Keratinocyte (primary cell): ENCODE results near the gene MCF2L2. TPM values are rescaled to one million over a fixed set of nuclear protein-coding genes. Genes with fewer than 3 reads are reported as not detected.

Experiments used
- DNase-seq: peaks from one replicate; pipeline ENCODE4 v3.0.0-alpha.2; 2011; ENCODE audit warnings: low read depth, missing footprints, low spot score
- FAIRE-seq: peaks from 2 replicates; lab custom pipeline; 2011; peaks lifted over from hg19 to GRCh38; lab: Jason Lieb, UNC
- H2AFZ ChIP-seq: 2 replicates; pipeline ENCODE4 v1.6.0; 2012; ENCODE audit warnings: low read length, control low read depth, inconsistent platforms; ENCODE audit not compliant: control insufficient read depth
- H3K27ac ChIP-seq: 2 replicates; pipeline ENCODE4 v1.5.1; 2011; ENCODE audit warnings: low read length; ENCODE audit not compliant: control insufficient read depth, insufficient read depth
- H3K27me3 ChIP-seq: 3 replicates; pipeline ENCODE4 v1.6.0; 2011; ENCODE audit warnings: low read length; ENCODE audit not compliant: control insufficient read depth, insufficient read depth; ENCODE audit errors: extremely low read depth
- H3K36me3 ChIP-seq, 2 experiments: 2 replicates in 1 of 2; 3 replicates in 1 of 2; pipeline ENCODE4 v1.5.1; 2011; ENCODE audit warnings: low read length in 2 of 2, mild to moderate bottlenecking in 1 of 2; ENCODE audit not compliant: control insufficient read depth in 2 of 2, insufficient read depth in 2 of 2; ENCODE audit errors: extremely low read depth in 1 of 2
- H3K4me1 ChIP-seq: 3 replicates; pipeline ENCODE4 v1.5.1; 2011; ENCODE audit warnings: low read length; ENCODE audit not compliant: control insufficient read depth, insufficient read depth; ENCODE audit errors: extremely low read depth
- H3K4me2 ChIP-seq: 3 replicates; pipeline ENCODE4 v1.6.0; 2011; ENCODE audit warnings: low read depth, low read length; ENCODE audit not compliant: control insufficient read depth, insufficient read depth; ENCODE audit errors: extremely low read depth
- H3K4me3 ChIP-seq, 3 experiments: fragments of 200-600 bp in 1 of 3; sonication (generic) in 1 of 3; 2 replicates in 2 of 3; 3 replicates in 1 of 3; pipeline ENCODE4 v1.5.1; 2011 to 2016; ENCODE audit warnings: low read length in 3 of 3, mild to moderate bottlenecking in 3 of 3, control low read depth in 2 of 3, inconsistent platforms in 1 of 3, low read depth in 1 of 3, mixed read lengths in 1 of 3, mixed run types in 1 of 3, moderate library complexity in 1 of 3; ENCODE audit not compliant: control insufficient read depth in 2 of 3, insufficient read depth in 2 of 3; ENCODE audit errors: extremely low read depth in 1 of 3
- H3K79me2 ChIP-seq: 2 replicates; pipeline ENCODE4 v1.6.0; 2012; ENCODE audit warnings: low read length; ENCODE audit not compliant: control insufficient read depth, insufficient read depth
- H3K9ac ChIP-seq: 3 replicates; pipeline ENCODE4 v1.6.0; 2011; ENCODE audit warnings: low read length; ENCODE audit not compliant: control insufficient read depth, insufficient read depth; ENCODE audit errors: extremely low read depth
- H3K9me1 ChIP-seq: 3 replicates; pipeline ENCODE4 v1.6.0; 2011; ENCODE audit warnings: low read length; ENCODE audit not compliant: control insufficient read depth, insufficient read depth; ENCODE audit errors: extremely low read depth
- H3K9me3 ChIP-seq: 2 replicates; pipeline ENCODE4 v1.5.1; 2012; ENCODE audit warnings: low read depth, low read length; ENCODE audit not compliant: control insufficient read depth
- H4K20me1 ChIP-seq: 3 replicates; pipeline ENCODE4 v1.6.0; 2011; ENCODE audit warnings: low read length; ENCODE audit not compliant: control insufficient read depth, insufficient read depth; ENCODE audit errors: extremely low read depth
- CTCF ChIP-seq, 3 experiments: IDR thresholded peaks in 1 of 3; conservative IDR thresholded peaks in 1 of 3; optimal IDR thresholded peaks in 1 of 3; 2 replicates in 2 of 3; 3 replicates in 1 of 3; pipeline versions ENCODE3 to v1.5.1; 2011; ENCODE audit warnings: low read length in 3 of 3, mild to moderate bottlenecking in 3 of 3, moderate library complexity in 2 of 3, control low read depth in 1 of 3, inconsistent platforms in 1 of 3; ENCODE audit not compliant: insufficient read depth in 2 of 3; ENCODE audit errors: extremely low read depth in 1 of 3
- EZH2 ChIP-seq: IDR thresholded peaks from one replicate; pipeline ENCODE4 v1.6.1; 2012; ENCODE audit warnings: inconsistent platforms, mild to moderate bottlenecking, low read length, moderate library complexity
- dilution Hi-C: fragments of 300-500 bp; cut with MboI; formaldehyde crosslinking; loops from one replicate; pipeline ENCODE4 v1.7.0; 2020; ENCODE audit warnings: low sequenced_read_pairs; ENCODE audit not compliant: extremely low pct_ligation_motif_present
- polyA plus RNA-seq, 5 experiments: library from polyadenylated mRNA; depleted of rRNA in 3 of 5; stranded (reverse) in 3 of 5; stranded (forward) in 1 of 5; unstranded in 1 of 5; fragments of >200 nt; gene quantifications; 1 replicate in 1 of 5; 2 replicates in 3 of 5; 3 replicates in 1 of 5; pipeline versions ENCODE4 v1.2.1 to v1.2.3, GENCODE V29; 2011 to 2012; ENCODE audit warnings: missing spikeins in 2 of 5, low read depth in 1 of 5, low replicate concordance in 1 of 5

Gene MCF2L2
- polyA plus RNA-seq, 1 donor (not counting 4 experiments of a cell fraction or from before 2014, with no cell fraction given): 0.26 TPM

- peaks cover 29% of the 10 kb centered on the region for H3K4me1 ChIP-seq
- DNase-seq (peak; percentile 53), FAIRE-seq (peak; percentile 80)
- H3K4me3 ChIP-seq: no peak overlapping the region
- no peaks in the 10 kb centered on the region for H4K20me1 ChIP-seq
- H3K27ac ChIP-seq: peak overlapping the region; percentile 52
- no peak for TF ChIP-seq EZH2
- no peak for TF ChIP-seq CTCF (optimal IDR thresholded peaks at IDR 0.05 in 1 of 3, IDR thresholded peaks at IDR 0.05 in 1 of 3, conservative IDR thresholded peaks at IDR 0.05 in 1 of 3; ENCODE audit: extremely low read depth in 1 of 3, insufficient read depth in 2 of 3, low read length in 3 of 3)
- H3K9me3 ChIP-seq: no peaks in the 10 kb centered on the region
- H3K9me1 ChIP-seq: no peaks in the 10 kb centered on the region
- dilution Hi-C loops: no loop called here
- no peak overlapping the region for H3K9ac ChIP-seq
- H3K36me3 ChIP-seq: no peaks in the 10 kb centered on the region
- no peaks in the 10 kb centered on the region for H3K27me3 ChIP-seq
- peak overlapping the region; percentile 46 for H3K4me2 ChIP-seq
- no peak overlapping the region for H2AFZ ChIP-seq
- H3K79me2 ChIP-seq: no peaks in the 10 kb centered on the region
These were observed 104.3 kb downstream of the MCF2L2 start for GRCh38 chr3:183324083-183324482.

GRCh38 chr3:183319371-183319770, 109.0 kb downstream of the MCF2L2 start:
- no peak for FAIRE-seq
- Histone ChIP-seq H2AFZ (no peak overlapping the region), H3K4me2 (no peak overlapping the region), H3K27ac (no peak overlapping the region), H3K4me1 (peaks cover 30% of the 10 kb centered on the region), H3K9ac (no peak overlapping the region), H3K27me3 (no peaks in the 10 kb centered on the region), H3K4me3 (no peak overlapping the region), H3K9me1 (no peaks in the 10 kb centered on the region), H3K36me3 (no peaks in the 10 kb centered on the region), H3K79me2 (no peaks in the 10 kb centered on the region), H3K9me3 (no peaks in the 10 kb centered on the region), H4K20me1 (no peaks in the 10 kb centered on the region)
- no peak for DNase-seq
- TF ChIP-seq CTCF (optimal IDR thresholded peaks at IDR 0.05 in 1 of 3, IDR thresholded peaks at IDR 0.05 in 1 of 3, conservative IDR thresholded peaks at IDR 0.05 in 1 of 3; ENCODE audit: extremely low read depth in 1 of 3, insufficient read depth in 2 of 3, low read length in 3 of 3): no peak
- no peak for TF ChIP-seq EZH2
- dilution Hi-C loops: no loop called here
